Posterior cingulate gyrus (tissue), 11 donors: ENCODE data around the gene ZNF444.
A peak's percentile ranks its signal among the peaks of the same experiment; 100 is the strongest.
"Not testable (repeated sequence)": the region's sequence is repeated elsewhere in the genome, so short reads cannot be mapped to it uniquely, and the experiment has no call there.

ENCODE experiments used
- DNase-seq, 10 donors: peaks; one replicate each; pipeline versions ENCODE4 v3.0.0 to v3.0.0-alpha.2; 2020 to 2021; ENCODE audit warnings: mixed read lengths in 3 of 10
- intact Hi-C: fragments of 100-400 bp; cut with DNase I; formaldehyde crosslinking; loops from one replicate; pipeline ENCODE4 v1.15.1; 2023

ZNF444 gene

DNA sequence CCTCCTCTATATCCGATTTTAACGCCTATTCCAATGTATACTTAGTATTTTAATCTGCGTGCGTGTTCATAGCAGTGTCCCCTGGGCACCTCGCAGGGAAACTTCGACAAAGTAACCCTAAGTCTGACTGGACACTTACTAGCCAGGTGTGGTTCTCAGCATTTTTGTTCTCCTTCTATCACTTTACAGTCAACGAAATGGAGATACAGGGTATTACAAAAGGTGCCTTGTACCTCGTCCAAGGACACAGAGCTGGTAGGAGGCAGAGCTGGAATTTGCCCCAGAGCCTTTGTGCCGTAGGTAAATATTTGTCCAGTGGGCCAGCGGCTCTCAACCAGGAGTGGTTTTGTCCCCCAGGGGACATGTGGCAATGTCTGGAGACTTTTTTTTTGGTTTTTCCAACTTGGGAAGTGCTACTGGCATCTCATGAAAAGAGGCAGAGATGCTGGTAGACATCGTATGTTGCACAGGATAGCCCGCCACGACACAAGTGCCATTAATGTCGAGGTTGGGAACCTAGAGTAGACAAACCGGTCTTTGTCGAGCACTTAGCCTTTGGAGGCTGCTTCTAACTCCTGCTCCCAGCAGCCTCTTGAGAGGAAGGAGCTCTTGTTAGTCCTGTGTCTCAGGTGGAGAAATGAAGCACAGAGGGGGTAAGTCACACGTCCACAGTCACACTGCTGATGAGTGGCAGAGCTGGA lies 1.1 kb downstream of the ZNF444 start:
- DNase-seq, result no peak
- intact Hi-C loops, result no loop called here

GRCh38 chr19:56142897-56143434 lies 1.9 kb downstream of the ZNF444 start:
- DNase-seq, result no peak
- intact Hi-C loops, result no loop called here

DNA sequence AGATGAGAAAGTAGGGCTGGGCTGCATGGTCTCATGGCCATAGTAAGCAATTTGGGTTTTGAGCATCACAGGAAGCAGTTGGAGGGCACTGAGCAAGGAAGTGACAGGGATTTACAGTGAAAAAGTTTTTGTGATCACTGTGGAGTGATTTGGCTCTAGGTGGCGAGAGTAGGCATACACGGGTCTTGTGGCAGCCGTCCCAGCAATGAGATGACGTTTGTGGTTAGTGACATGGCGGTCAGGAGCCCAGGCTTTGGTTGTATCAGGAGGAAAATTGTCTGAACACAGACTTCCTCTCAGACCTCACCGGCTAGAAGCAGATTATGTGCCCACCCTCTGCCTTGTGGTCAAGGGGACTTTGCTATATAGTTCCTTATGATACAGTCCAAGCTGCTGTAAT lies 3.3 kb downstream of the ZNF444 start:
- intact Hi-C loops, result no loop called here
- no peak for DNase-seq

DNA sequence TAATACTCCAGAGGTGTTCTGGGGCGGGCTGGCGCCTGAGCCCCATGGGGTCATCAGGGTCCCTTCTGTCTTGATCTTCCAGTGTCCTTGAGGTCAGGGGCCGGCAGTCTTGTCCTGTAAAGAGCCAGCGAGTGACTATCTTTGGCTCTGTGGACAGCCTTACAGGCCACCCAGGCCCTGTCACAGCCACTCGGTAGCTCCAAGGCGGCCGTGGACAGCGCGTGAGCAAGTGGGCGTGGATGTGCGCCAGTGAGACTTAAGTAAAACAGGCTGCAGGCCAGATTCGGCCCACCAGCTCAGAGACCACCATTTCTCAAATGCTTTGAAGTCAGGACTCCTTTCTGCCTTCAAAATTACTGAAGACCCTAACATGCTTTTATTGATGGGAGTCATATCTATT lies 3.7 kb downstream of the ZNF444 start:
- no peak for DNase-seq
- intact Hi-C loops, result no loop called here

GRCh38 chr19:56145698-56146097 lies 4.6 kb downstream of the ZNF444 start:
- DNase-seq, result no peak
- intact Hi-C loops, result no loop called here

GRCh38 chr19:56146904-56147303 lies 5.8 kb downstream of the ZNF444 start:
- DNase-seq, result peak in 7 of 10 donors; percentile 25 to 91 (median 45)
- intact Hi-C loops, result no loop called here

GRCh38 chr19:56147307-56147706 lies 6.2 kb downstream of the ZNF444 start:
- no peak for DNase-seq
- intact Hi-C loops, result no loop called here

DNA sequence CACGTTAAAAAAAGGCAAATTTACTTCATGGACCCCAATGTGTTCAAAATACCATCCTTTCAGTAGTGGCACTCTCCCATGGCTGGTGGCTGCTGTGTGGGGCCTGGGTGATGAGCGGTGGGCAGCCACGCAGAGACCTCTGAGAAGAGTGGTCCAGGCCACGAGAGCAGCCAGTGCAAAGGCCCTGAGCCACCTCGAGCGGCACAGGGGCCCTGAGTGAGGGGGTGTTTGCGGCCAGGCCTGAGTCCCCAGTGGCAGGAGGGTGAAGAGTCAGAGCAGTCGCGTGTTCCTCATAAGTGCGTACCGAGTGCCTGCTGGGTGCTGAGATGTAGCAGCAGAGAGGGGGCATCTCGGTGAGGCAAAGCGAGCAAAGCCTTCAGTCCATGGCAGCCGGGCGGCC lies 7.0 kb downstream of the ZNF444 start:
- DNase-seq, result no peak
- intact Hi-C loops, result no loop called here

DNA sequence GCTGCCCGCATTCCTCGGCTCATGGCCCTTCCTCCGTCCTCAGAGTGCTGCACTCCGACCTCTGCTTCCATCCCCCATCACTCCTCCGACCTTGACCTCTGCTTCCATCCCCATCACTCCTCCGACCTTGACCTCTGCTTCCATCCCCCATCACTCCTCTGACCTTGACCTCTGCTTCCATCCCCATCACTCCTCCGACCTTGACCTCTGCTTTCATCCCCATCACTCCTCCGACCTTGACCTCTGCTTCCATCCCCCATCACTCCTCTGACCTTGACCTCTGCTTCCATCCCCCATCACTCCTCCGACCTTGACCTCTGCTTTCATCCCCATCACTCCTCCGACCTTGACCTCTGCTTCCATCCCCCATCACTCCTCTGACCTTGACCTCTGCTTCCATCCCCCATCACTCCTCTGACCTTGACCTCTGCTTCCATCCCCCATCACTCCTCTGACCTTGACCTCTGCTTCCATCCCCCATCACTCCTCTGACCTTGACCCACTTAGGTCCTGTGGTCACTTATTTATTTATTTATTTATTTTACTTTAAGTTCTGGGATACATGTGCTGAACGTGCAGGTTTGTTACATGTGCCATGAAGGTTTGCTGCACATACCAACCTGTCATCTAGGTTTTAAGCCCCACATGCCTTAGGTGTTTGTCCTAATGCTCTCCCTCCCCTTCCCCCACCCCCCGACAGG lies 8.0 kb downstream of the ZNF444 start:
- not testable (repeated sequence) for DNase-seq

GRCh38 chr19:56149656-56150038 lies 8.6 kb downstream of the ZNF444 start:
- intact Hi-C loops, result no loop called here
- no peak for DNase-seq

More for the DNA sequence above, 8.0 kb downstream of the ZNF444 start:
- intact Hi-C loops, result not testable (repeated sequence)

- no peak for DNase-seq
- intact Hi-C loops, result no loop called here
Observed at GRCh38 chr19:56150358-56150757, 9.3 kb downstream of the ZNF444 start.

- DNase-seq, result no peak
- intact Hi-C loops, result no loop called here
Observed at GRCh38 chr19:56152644-56153043, 11.6 kb downstream of the ZNF444 start.

GRCh38 chr19:56153507-56153906 lies 12.4 kb downstream of the ZNF444 start:
- DNase-seq, result no peak
- intact Hi-C loops, result no loop called here

GRCh38 chr19:56155124-56155687 lies 14.1 kb downstream of the ZNF444 start:
- DNase-seq, result no peak
- intact Hi-C loops, result loop anchor here (5.0 kb wide), 1 partner anchor 48 kb away; no protein-coding TSS in a partner anchor

DNA sequence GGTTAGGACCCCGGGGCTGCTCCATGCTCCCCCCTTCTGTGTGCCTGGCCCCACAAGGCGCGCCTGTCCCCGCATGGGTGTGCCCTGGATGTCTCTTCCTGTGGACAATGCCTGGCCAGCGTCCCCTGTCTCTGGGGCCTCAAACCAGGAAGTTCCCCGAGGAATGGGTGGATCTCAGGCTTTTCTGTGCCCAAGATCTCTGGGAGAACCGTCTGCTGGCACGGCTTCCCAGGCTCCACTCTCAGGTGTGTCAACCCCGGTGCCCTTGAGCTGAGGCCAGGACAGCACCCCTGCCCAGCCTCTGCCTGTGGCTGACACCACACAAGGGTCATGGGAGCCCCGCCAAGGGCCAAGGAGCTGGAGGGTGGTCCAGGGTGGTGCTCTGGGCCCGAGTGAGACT lies 15.7 kb downstream of the ZNF444 start:
- no peak for DNase-seq

GRCh38 chr19:56158170-56158757 lies 17.2 kb downstream of the ZNF444 start:
- no peak for DNase-seq
- intact Hi-C loops, result loop anchor here (5.0 kb wide), 1 partner anchor 51 kb away; no protein-coding TSS in a partner anchor

More for the DNA sequence above, 15.7 kb downstream of the ZNF444 start:
- intact Hi-C loops, result loop anchor here (5.0 kb wide), 1 partner anchor 49 kb away; no protein-coding TSS in a partner anchor

DNA sequence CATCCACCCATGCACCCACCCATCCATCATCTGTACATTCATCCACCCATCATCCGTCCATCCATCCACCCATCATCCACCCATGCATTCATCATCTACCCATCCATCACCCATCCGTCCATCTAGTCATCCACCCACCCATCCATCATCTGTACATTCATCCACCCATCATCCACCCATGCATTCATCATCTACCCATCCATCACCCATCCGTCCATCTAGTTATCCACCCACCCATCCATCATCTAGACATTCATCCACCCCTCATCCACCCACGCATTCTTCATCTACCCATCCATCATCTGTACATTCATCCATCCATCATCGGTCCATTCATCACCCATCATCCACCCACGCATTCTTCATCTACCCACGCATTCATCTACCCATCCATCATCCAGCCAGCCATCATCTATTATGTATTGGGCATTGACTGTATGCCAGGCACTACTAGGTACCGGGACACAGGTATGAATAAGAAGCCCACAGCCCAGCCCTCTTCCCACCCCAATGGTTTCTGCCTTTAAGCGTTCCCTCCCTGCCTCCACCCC lies 18.0 kb downstream of the ZNF444 start:
- intact Hi-C loops, result loop anchor here (5.0 kb wide), 1 partner anchor 52 kb away; no protein-coding TSS in a partner anchor
- no peak for DNase-seq

GRCh38 chr19:56159622-56160271 lies 18.7 kb downstream of the ZNF444 start:
- intact Hi-C loops, result loop anchor here (5.0 kb wide), 1 partner anchor 52 kb away; no protein-coding TSS in a partner anchor
- DNase-seq, result no peak

DNA sequence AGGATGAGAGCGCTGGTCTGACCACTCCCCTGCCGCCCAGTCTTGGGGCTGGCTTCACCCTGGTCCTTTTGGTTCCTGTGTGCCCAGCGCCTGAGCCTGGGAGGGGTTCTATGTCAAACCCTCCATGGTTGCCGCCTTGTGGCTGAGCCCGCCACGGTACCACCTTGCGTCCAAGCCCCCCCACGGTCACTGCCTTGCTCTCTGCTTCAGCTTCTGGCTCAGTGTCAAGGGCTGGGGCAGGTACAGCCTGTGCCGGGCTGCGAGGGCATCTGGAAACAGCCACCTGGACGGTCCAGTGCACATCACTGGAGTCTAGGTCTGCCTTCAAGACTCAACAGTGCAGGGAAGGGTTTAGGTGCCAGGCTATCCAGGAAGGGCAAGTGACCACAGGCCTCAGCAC lies 20.4 kb downstream of the ZNF444 start:
- intact Hi-C loops, result no loop called here
- no peak for DNase-seq

GRCh38 chr19:56162258-56162657 lies 21.2 kb downstream of the ZNF444 start:
- DNase-seq, result no peak
- intact Hi-C loops, result no loop called here
